ENCODE results near the gene MOGAT3. TPM values are rescaled to one million over a fixed set of nuclear protein-coding genes. Genes with fewer than 3 reads are reported as not detected.
A peak's percentile ranks its signal among the peaks of the same experiment; 100 is the strongest.

MOGAT3 gene
- total and polyA plus RNA-seq, 2 of the 4 experiments (the other 2 are of a cell fraction) = not detected

GRCh38 chr7:101239951-101240220 lies 39.0 kb upstream of the MOGAT3 start:
- Histone ChIP-seq H3K79me1 (ENCODE audit: low read depth in 1 of 2, low read length in 2 of 2) (peaks cover 12 to 51% of the 10 kb centered on the region in 2 experiments), H4K91ac (ENCODE audit: insufficient read depth, low read depth, low read length) (no peak overlapping the region), H3K9me1 (ENCODE audit: insufficient read depth, low read length) (no peaks in the 10 kb centered on the region; the same call in 1 of the 2 replicates), H3K4me2 (ENCODE audit: low read depth, low read length) (no peak overlapping the region), H2AFZ (replicated peaks; ENCODE audit: low read length, poor library complexity) (no peak overlapping the region), H3K9me3 (ENCODE audit: control insufficient read depth, insufficient read depth, low read length) (no peaks in the 10 kb centered on the region), H2AK9ac (replicated peaks; ENCODE audit: low read depth, low read length, poor library complexity) (peak overlapping the region; percentile 65), H2BK15ac (ENCODE audit: low read depth, low read length) (no peak overlapping the region), H4K8ac (ENCODE audit: low read depth in 2 of 2, low read length in 2 of 2) (no peak overlapping the region), H3K56ac (ENCODE audit: extremely low read depth, insufficient read depth, low read length) (no peak overlapping the region), H3K4ac (ENCODE audit: low read depth, low read length) (no peak overlapping the region), H2BK20ac (ENCODE audit: low read depth, low read length) (no peak overlapping the region), H3K4me1 (ENCODE audit: control insufficient read depth, insufficient read depth, low read length) (peaks cover 10% of the 10 kb centered on the region), H3K18ac (ENCODE audit: low read depth, low read length) (no peak overlapping the region), H2BK5ac (ENCODE audit: low read depth, low read length, poor library complexity, severe bottlenecking) (no peak overlapping the region), H2AK5ac (ENCODE audit: low read depth, low read length) (no peak overlapping the region), H3K36me3 (ENCODE audit: control insufficient read depth, insufficient read depth, low read length) (peaks cover 35% of the 10 kb centered on the region), H2BK120ac (ENCODE audit: low read depth, low read length) (no peak overlapping the region), H3K4me3 (ENCODE audit: insufficient read depth, low read depth, low read length) (no peak overlapping the region), H3K23ac (ENCODE audit: low read depth, low read length) (no peak overlapping the region), H4K20me1 (ENCODE audit: insufficient read depth, low read length) (peaks cover 21% of the 10 kb centered on the region), H3K9ac (ENCODE audit: low read depth, low read length) (no peak overlapping the region), H3K27ac (ENCODE audit: insufficient read depth, low read length) (no peak overlapping the region), H3K27me3 (ENCODE audit: control insufficient read depth, insufficient read depth, low read length) (no peaks in the 10 kb centered on the region), H3K14ac (replicated peaks; ENCODE audit: low read depth, low read length) (no peak overlapping the region), H4K5ac (ENCODE audit: low read depth, low read length) (no peak overlapping the region)
- WGBS, 2 experiments (ENCODE audit: extremely low coverage in 2 of 2, insufficient read length in 1 of 2) = 100% methylated on average over 3 of the region's 9 CpGs; no CpG with 5 or more reads in 1 of the 2 experiments
- dilution Hi-C loops (cut with HindIII; ENCODE audit: low sequenced_read_pairs, unreplicated experiment) = no loop called here
- TF ChIP-seq CTCF (conservative IDR thresholded peaks at IDR 0.05; ENCODE audit: low read depth, low read length) = no peak
- TF ChIP-seq CEBPB (IDR thresholded peaks at IDR 0.05; ENCODE audit: low read depth, low read length) = no peak
- TF ChIP-seq MXI1 (IDR thresholded peaks at IDR 0.05; ENCODE audit: borderline replicate concordance, low read depth, low read length) = no peak
- no peak for TF ChIP-seq USF2 (IDR thresholded peaks at IDR 0.05; ENCODE audit: low read depth, low read length)
- TF ChIP-seq MAZ (IDR thresholded peaks at IDR 0.05; ENCODE audit: borderline replicate concordance, low read depth, low read length) = no peak
- TF ChIP-seq NFE2L2 (IDR thresholded peaks at IDR 0.05; ENCODE audit: low read depth, low read length) = no peak
- TF ChIP-seq POLR2A (IDR thresholded peaks at IDR 0.05; ENCODE audit: low read depth, low read length) = no peak
- TF ChIP-seq SMC3 (IDR thresholded peaks at IDR 0.05; ENCODE audit: low read depth, low read length) = no peak
- no peak for TF ChIP-seq MAFK (IDR thresholded peaks at IDR 0.05; ENCODE audit: low read depth, low read length)
- no peak for TF ChIP-seq RCOR1 (IDR thresholded peaks at IDR 0.05; ENCODE audit: insufficient replicate concordance, low read length)
- TF ChIP-seq BHLHE40 (IDR thresholded peaks at IDR 0.05; ENCODE audit: low read depth, low read length) = no peak
- no peak for TF ChIP-seq FOS (IDR thresholded peaks at IDR 0.05; ENCODE audit: low read depth, low read length)
- BruUV-seq (replicated peaks) = no TSS peak
- no peak for ATAC-seq (ENCODE audit: low read depth)
- ChIA-PET POLR2A (ENCODE audit: unreplicated experiment) (no interaction called here), CTCF (no interaction called here)
- intact Hi-C loops (cut with micrococcal nuclease) = no loop called here
- DNase-seq = no peak
- in situ Hi-C loops (cut with MboI; ENCODE audit: low sequenced_read_pairs) = no loop called here

Data from IMR-90 (cell line).